CD1c-positive myeloid dendritic cell (primary cell): ENCODE results near the gene BORCS8.

Source experiments
- DNase-seq: peaks from one replicate; pipeline ENCODE4 v3.0.0-alpha.2; 2016; ENCODE audit errors: extremely low spot score

Gene BORCS8

GRCh38 chr19:19213426-19214158 is 21.6 kb upstream of the BORCS8 start:
- DNase-seq, result no peak

GRCh38 chr19:19212916-19213315 is 21.0 kb upstream of the BORCS8 start:
- DNase-seq, result no peak

- DNase-seq, result no peak
Measured at GRCh38 chr19:19211499-19212420, 19.8 kb upstream of the BORCS8 start, which contains the start of gene NCAN. Gene NCAN (plus strand): TSS chr19:19211958. CDS start chr19:19216954, 4,996 bp downstream.

- DNase-seq, result no peak
Measured at GRCh38 chr19:19209372-19209771, 17.4 kb upstream of the BORCS8 start.

- DNase-seq, result no peak
Measured at GRCh38 chr19:19207637-19208572, 16.0 kb upstream of the BORCS8 start.

- no peak for DNase-seq
Measured at GRCh38 chr19:19206938-19207337, 15.0 kb upstream of the BORCS8 start.

- no peak for DNase-seq
Measured at GRCh38 chr19:19205416-19206410, 13.8 kb upstream of the BORCS8 start.

- no peak for DNase-seq
Measured at GRCh38 chr19:19204181-19204580, 12.2 kb upstream of the BORCS8 start.

- DNase-seq, result peak; percentile 96
Measured at GRCh38 chr19:19203012-19203856, 11.3 kb upstream of the BORCS8 start, which contains the start of gene NR2C2AP. Gene NR2C2AP (minus strand): TSS chr19:19203414. CDS start chr19:19203060, 354 bp downstream.

GRCh38 chr19:19202707-19203011 is 10.7 kb upstream of the BORCS8 start:
- DNase-seq, result no peak

- no peak for DNase-seq
Measured at GRCh38 chr19:19201697-19202630, 10.0 kb upstream of the BORCS8 start.

- DNase-seq, result no peak
Measured at GRCh38 chr19:19193926-19194325, 2.0 kb upstream of the BORCS8 start.

GRCh38 chr19:19192910-19193423 is 1.0 kb upstream of the BORCS8 start:
- no peak for DNase-seq

GRCh38 chr19:19191768-19192077 is 229 bp downstream of the BORCS8 start:
- no peak for DNase-seq

- DNase-seq, result no peak
Measured at GRCh38 chr19:19186742-19187141, 5.2 kb downstream of the BORCS8 start.

- DNase-seq, result peak; percentile 77
Measured at GRCh38 chr19:19185853-19186740, 5.9 kb downstream of the BORCS8 start.

- DNase-seq, result no peak
Measured at GRCh38 chr19:19181488-19181998, 10.4 kb downstream of the BORCS8 start.
